ENCODE measurements around the gene FERD3L. TPM values are rescaled to one million over a fixed set of nuclear protein-coding genes. Genes with fewer than 3 reads are reported as not detected.
A peak's percentile ranks its signal among the peaks of the same experiment; 100 is the strongest.

FERD3L gene
- total RNA-seq, 6 donors from 2014 or later, result not detected

- Histone ChIP-seq H3K36me3 (no peaks in the 10 kb centered on the region), H3K4me3 (no peak overlapping the region), H3K9me3 (no peaks in the 10 kb centered on the region), H3K27ac (no peak overlapping the region), H3K27me3 (peaks cover 0 to 64% (median 25%) of the 10 kb centered on the region in 4 donors), H3K4me1 (peaks cover 0 to 24% (median 13%) of the 10 kb centered on the region in 4 donors)
- no peak for DNase-seq
- TF ChIP-seq EP300 (IDR thresholded peaks at IDR 0.05) (no peak), POLR2A (IDR thresholded peaks at IDR 0.05) (no peak), POLR2AphosphoS5 (IDR thresholded peaks at IDR 0.05) (no peak), CTCF (IDR thresholded peaks at IDR 0.05) (no peak)
- no peak for ATAC-seq (ENCODE audit: low FRiP score in 2 of 2)
- WGBS, 2 donors, result 24 to 29% methylated on average over 11 of the region's 11 CpGs
Observed at GRCh38 chr7:19109000-19109946, 35.9 kb downstream of the FERD3L start.

DNA sequence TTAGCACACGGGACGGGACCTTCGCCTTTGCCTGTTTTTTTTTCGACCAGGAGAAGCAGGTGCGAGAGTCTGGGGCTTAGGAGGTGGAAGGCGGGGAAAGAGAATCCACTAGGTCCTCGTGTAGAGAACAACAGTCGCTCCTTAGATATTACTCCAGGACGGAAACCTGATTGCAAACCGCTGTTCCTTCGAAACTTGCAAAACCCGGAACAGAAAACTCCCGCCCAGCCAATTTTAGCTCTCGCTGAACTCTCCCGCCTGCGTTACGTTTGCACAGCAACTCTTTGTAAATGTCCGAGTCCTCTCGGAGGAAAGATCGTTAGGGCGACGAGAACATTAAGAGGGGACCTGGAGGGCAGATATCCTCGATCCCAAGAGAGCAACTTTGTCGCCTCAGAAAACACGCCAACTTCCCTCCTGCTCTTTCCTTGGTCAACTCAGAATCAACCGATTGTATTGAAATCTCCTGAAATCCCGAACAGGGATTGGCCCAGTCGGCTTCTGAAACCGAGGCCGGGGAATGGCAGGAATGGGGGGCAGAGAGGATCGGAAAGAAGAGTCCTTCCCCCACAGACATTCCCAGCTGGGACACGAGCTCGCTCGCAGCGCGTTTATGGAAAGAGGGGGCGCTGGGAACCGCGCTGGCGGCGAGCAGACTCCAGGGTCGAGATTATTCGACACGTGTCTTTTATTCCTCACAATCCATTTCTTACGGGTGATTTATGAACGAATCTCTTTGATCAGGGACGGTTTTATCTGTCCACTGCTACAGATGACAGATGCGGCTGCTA, 37.7 kb downstream of the FERD3L start:
- Histone ChIP-seq H3K27ac (no peak overlapping the region), H3K27me3 (peaks cover 0 to 55% (median 25%) of the 10 kb centered on the region in 4 donors), H3K36me3 (no peaks in the 10 kb centered on the region), H3K9me3 (no peaks in the 10 kb centered on the region), H3K4me1 (peaks cover 0 to 24% (median 13%) of the 10 kb centered on the region in 4 donors), H3K4me3 (peak overlapping the region in 2 of 4 donors; percentile 27 to 28)
- peak in 1 of 2 donors; percentile 79 for ATAC-seq (ENCODE audit: low FRiP score in 2 of 2)
- TF ChIP-seq POLR2A (IDR thresholded peaks at IDR 0.05) (no peak), EP300 (IDR thresholded peaks at IDR 0.05) (no peak), POLR2AphosphoS5 (IDR thresholded peaks at IDR 0.05) (no peak), CTCF (IDR thresholded peaks at IDR 0.05) (no peak)
- 4 to 5% methylated on average over 45 to 48 of the region's 48 CpGs for WGBS, 2 donors
- DNase-seq, result peak in 1 of 2 donors; percentile 47

DNA sequence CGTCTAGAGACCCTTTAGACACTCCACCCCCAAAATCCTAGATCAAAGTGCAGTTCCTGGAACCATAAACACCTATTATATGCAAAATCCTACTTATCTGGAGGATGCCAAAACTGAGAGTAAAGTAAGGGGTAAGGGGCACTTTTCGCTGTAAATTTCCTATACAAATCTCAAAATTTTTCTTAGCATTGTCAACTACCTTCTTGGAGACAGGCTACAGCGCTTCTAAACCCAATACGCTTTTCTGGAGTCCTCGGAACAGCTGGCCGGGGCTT, 38.2 kb downstream of the FERD3L start:
- no peaks in the 10 kb centered on the region for H3K9me3 ChIP-seq
- peaks cover 0 to 50% (median 20%) of the 10 kb centered on the region in 4 donors for H3K27me3 ChIP-seq
- H3K36me3 ChIP-seq, result no peaks in the 10 kb centered on the region
- DNase-seq (no peak), ATAC-seq (ENCODE audit: low FRiP score in 2 of 2) (peak in 1 of 2 donors; percentile 41)
- peak overlapping the region in 1 of 4 donors; percentile 28 for H3K4me3 ChIP-seq
- peaks cover 0 to 24% (median 10%) of the 10 kb centered on the region in 4 donors for H3K4me1 ChIP-seq
- 3 to 12% methylated on average over 6 of the region's 6 CpGs for WGBS, 2 donors
- H3K27ac ChIP-seq, result no peak overlapping the region
- TF ChIP-seq CTCF (IDR thresholded peaks at IDR 0.05), result no peak
- no peak for TF ChIP-seq POLR2A (IDR thresholded peaks at IDR 0.05)
- TF ChIP-seq EP300 (IDR thresholded peaks at IDR 0.05), result no peak
- no peak for TF ChIP-seq POLR2AphosphoS5 (IDR thresholded peaks at IDR 0.05)

GRCh38 chr7:19106241-19107080, 38.8 kb downstream of the FERD3L start:
- TF ChIP-seq EP300 (IDR thresholded peaks at IDR 0.05) (no peak), POLR2A (IDR thresholded peaks at IDR 0.05) (no peak), CTCF (IDR thresholded peaks at IDR 0.05) (no peak), POLR2AphosphoS5 (IDR thresholded peaks at IDR 0.05) (no peak)
- WGBS, 2 donors, result 5 to 11% methylated on average over 27 to 47 of the region's 49 CpGs
- peak in 1 of 2 donors; percentile 54 for DNase-seq
- peaks cover 0 to 48% (median 18%) of the 10 kb centered on the region in 4 donors for H3K27me3 ChIP-seq
- H3K4me1 ChIP-seq, result peaks cover 0 to 24% (median 10%) of the 10 kb centered on the region in 4 donors
- H3K4me3 ChIP-seq, result no peak overlapping the region
- H3K27ac ChIP-seq, result no peak overlapping the region
- no peaks in the 10 kb centered on the region for H3K9me3 ChIP-seq
- ATAC-seq (ENCODE audit: low FRiP score in 2 of 2), result peak in 1 of 2 donors; percentile 68
- H3K36me3 ChIP-seq, result no peaks in the 10 kb centered on the region

Measured in upper lobe of left lung (tissue), 6 donors.